SK-N-SH treated with all-trans-retinoic acid at 6 μM for 48 hours (cell line): Measurements from ENCODE around the gene BPNT1.

Source experiments
- ATAC-seq: fragments of 200-7000 bp; cut with Tn5 transposase; 3 replicates; pipeline ENCODE4 v1.9.1; 2020; ENCODE audit warnings: mild to moderate bottlenecking, moderate library complexity
- ARNTL ChIP-seq: fragments of 450-650 bp; formaldehyde crosslinking; IDR thresholded peaks from 2 replicates; pipeline ENCODE4 v1.5.0; 2020; ENCODE audit warnings: low read depth, mild to moderate bottlenecking, moderate library complexity, borderline replicate concordance
- BACH2 ChIP-seq: fragments of 250-450 bp; sonication (Bioruptor Pico); IDR thresholded peaks from 2 replicates; pipeline ENCODE4 v1.9.0; 2021; ENCODE audit warnings: mild to moderate bottlenecking, borderline replicate concordance
- CSDC2 ChIP-seq: fragments of 250-450 bp; sonication (Bioruptor Pico); IDR thresholded peaks from 2 replicates; pipeline ENCODE4 v1.5.0; 2020; ENCODE audit warnings: mild to moderate bottlenecking, moderate library complexity
- ESRRG ChIP-seq: fragments of 250-450 bp; sonication (Bioruptor Pico); IDR thresholded peaks from 2 replicates; pipeline ENCODE4 v1.6.1; 2021; ENCODE audit warnings: mild to moderate bottlenecking
- GLIS3 ChIP-seq: fragments of 250-450 bp; sonication (Bioruptor Pico); IDR thresholded peaks from 2 replicates; pipeline ENCODE4 v1.5.0; 2020; ENCODE audit warnings: mild to moderate bottlenecking, moderate library complexity
- ISL1 ChIP-seq: fragments of 250-450 bp; sonication (Bioruptor Pico); IDR thresholded peaks from 2 replicates; pipeline ENCODE4 v2.1.2; 2022; ENCODE audit warnings: mild to moderate bottlenecking, moderate library complexity
- OSR1 ChIP-seq: fragments of 250-450 bp; sonication (Bioruptor Pico); IDR thresholded peaks from 2 replicates; pipeline ENCODE4 v1.8.0; 2022; ENCODE audit warnings: moderate library complexity, mild to moderate bottlenecking, inconsistent platforms
- PPARA ChIP-seq: fragments of 250-450 bp; sonication (Bioruptor Pico); IDR thresholded peaks from 2 replicates; pipeline ENCODE4 v1.5.0; 2020; ENCODE audit warnings: mild to moderate bottlenecking, borderline replicate concordance
- RARB ChIP-seq: fragments of 250-450 bp; sonication (Bioruptor Pico); IDR thresholded peaks from 2 replicates; pipeline ENCODE4 v1.8.0; 2021; ENCODE audit warnings: mild to moderate bottlenecking, moderate library complexity
- SNAI2 ChIP-seq: fragments of 250-450 bp; sonication (Bioruptor Pico); IDR thresholded peaks from 2 replicates; pipeline ENCODE4 v1.5.0; 2020; ENCODE audit warnings: mild to moderate bottlenecking, moderate library complexity
- TCF4 ChIP-seq: fragments of 250-450 bp; sonication (Bioruptor Pico); IDR thresholded peaks from 2 replicates; pipeline ENCODE4 v1.8.0; 2021; ENCODE audit warnings: mild to moderate bottlenecking, moderate library complexity, borderline replicate concordance
- ZC3H10 ChIP-seq: fragments of 250-450 bp; sonication (Bioruptor Pico); IDR thresholded peaks from 2 replicates; pipeline ENCODE4 v1.5.1; 2021; ENCODE audit warnings: mild to moderate bottlenecking, moderate library complexity
- ZFP3 ChIP-seq: fragments of 250-450 bp; sonication (Bioruptor Pico); IDR thresholded peaks from 2 replicates; pipeline ENCODE4 v1.5.0; 2020; ENCODE audit warnings: mild to moderate bottlenecking, moderate library complexity
- ZFP30 ChIP-seq: fragments of 450-650 bp; formaldehyde crosslinking; IDR thresholded peaks from 2 replicates; pipeline ENCODE4 v1.5.0; 2022; ENCODE audit warnings: mild to moderate bottlenecking, moderate library complexity
- ZNF565 ChIP-seq: fragments of 450-650 bp; formaldehyde crosslinking; conservative IDR thresholded peaks from 2 replicates; pipeline ENCODE4 v1.5.0; 2020; ENCODE audit warnings: low read depth, mild to moderate bottlenecking, moderate library complexity
- ZNF70 ChIP-seq: fragments of 450-650 bp; formaldehyde crosslinking; IDR thresholded peaks from 2 replicates; pipeline ENCODE4 v1.5.0; 2020; ENCODE audit warnings: mild to moderate bottlenecking, moderate library complexity
- ZNF8 ChIP-seq: fragments of 450-650 bp; formaldehyde crosslinking; IDR thresholded peaks from 2 replicates; pipeline ENCODE4 v1.5.0; 2020; ENCODE audit warnings: mild to moderate bottlenecking, moderate library complexity
- TF ChIP-seq, protein P1 (sequence below): fragments of 250-450 bp; sonication (Bioruptor Pico); IDR thresholded peaks from 2 replicates; pipeline ENCODE4 v1.5.0; 2020; ENCODE audit warnings: mild to moderate bottlenecking, moderate library complexity
- TF ChIP-seq, protein P2 (sequence below): fragments of 250-450 bp; sonication (Bioruptor Pico); IDR thresholded peaks from 2 replicates; pipeline ENCODE4 v1.5.1; 2021; ENCODE audit warnings: mild to moderate bottlenecking, moderate library complexity
- TF ChIP-seq, protein P3 (sequence below): fragments of 250-450 bp; sonication (Bioruptor Pico); IDR thresholded peaks from 2 replicates; pipeline ENCODE4 v1.8.0; 2020; ENCODE audit warnings: mild to moderate bottlenecking, moderate library complexity, borderline replicate concordance
- TF ChIP-seq, protein P4 (sequence below): fragments of 250-450 bp; sonication (Bioruptor Pico); IDR thresholded peaks from 2 replicates; pipeline ENCODE4 v1.8.0; 2021; ENCODE audit warnings: low read depth, mild to moderate bottlenecking, moderate library complexity, borderline replicate concordance
- TF ChIP-seq, protein P5 (sequence below): fragments of 250-450 bp; sonication (Bioruptor Pico); IDR thresholded peaks from 2 replicates; pipeline ENCODE4 v1.5.1; 2020; ENCODE audit warnings: low read depth, mild to moderate bottlenecking, moderate library complexity

BPNT1 gene

DNA sequence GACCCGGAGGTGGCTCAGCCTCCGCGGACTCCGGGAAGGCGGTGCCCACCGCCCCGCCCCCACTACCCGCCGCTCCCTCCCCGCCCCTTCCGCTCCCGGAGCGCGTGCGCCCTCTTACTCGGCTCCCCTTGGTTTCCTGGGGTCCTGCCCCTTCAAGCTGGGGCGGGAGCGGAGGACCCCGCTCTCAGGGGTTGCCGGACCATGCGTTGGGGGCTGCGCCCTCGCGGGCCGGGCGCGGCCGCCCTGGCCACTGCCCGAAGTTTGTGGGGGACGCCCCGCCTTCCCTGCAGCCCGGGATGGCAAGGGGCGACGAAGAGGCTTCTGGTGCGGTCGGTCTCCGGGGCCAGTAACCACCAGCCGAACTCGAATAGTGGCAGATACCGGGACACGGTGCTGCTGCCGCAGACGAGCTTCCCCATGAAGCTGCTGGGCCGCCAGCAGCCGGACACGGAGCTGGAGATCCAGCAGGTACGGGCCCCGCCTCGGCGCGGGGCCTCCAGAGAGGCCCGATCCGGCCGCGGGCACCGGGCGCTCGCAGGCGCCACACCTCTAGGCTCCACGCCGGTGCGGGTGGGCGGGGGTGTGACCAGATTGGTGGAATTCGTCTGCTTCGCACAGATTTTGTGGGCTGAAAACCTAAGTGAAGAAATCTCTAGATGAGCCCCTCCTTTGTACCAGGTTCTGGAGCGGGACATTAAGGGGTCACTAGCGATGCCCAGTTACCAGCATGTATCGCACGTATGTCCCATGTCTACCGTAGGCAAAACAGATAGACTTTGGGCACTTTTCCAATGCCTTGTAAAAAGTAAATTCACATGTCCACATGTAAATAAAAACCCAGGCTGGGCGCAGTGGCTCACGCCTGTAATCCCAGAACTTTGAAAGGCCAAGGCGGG lies 4.7 kb upstream of the BPNT1 start, which contains the start of gene IARS2:
TSS of gene IARS2 (plus strand) at position 117 of the 896 bp plus-strand sequence. CDS start at position 202, 85 bp downstream.
- TF ChIP-seq, protein P1, sequence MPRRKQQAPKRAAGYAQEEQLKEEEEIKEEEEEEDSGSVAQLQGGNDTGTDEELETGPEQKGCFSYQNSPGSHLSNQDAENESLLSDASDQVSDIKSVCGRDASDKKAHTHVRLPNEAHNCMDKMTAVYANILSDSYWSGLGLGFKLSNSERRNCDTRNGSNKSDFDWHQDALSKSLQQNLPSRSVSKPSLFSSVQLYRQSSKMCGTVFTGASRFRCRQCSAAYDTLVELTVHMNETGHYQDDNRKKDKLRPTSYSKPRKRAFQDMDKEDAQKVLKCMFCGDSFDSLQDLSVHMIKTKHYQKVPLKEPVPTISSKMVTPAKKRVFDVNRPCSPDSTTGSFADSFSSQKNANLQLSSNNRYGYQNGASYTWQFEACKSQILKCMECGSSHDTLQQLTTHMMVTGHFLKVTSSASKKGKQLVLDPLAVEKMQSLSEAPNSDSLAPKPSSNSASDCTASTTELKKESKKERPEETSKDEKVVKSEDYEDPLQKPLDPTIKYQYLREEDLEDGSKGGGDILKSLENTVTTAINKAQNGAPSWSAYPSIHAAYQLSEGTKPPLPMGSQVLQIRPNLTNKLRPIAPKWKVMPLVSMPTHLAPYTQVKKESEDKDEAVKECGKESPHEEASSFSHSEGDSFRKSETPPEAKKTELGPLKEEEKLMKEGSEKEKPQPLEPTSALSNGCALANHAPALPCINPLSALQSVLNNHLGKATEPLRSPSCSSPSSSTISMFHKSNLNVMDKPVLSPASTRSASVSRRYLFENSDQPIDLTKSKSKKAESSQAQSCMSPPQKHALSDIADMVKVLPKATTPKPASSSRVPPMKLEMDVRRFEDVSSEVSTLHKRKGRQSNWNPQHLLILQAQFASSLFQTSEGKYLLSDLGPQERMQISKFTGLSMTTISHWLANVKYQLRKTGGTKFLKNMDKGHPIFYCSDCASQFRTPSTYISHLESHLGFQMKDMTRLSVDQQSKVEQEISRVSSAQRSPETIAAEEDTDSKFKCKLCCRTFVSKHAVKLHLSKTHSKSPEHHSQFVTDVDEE (CRISPR knock-in tag) = no peak
- TF ChIP-seq ZNF565 = no peak
- no peak for TF ChIP-seq TCF4
- TF ChIP-seq, protein P2, sequence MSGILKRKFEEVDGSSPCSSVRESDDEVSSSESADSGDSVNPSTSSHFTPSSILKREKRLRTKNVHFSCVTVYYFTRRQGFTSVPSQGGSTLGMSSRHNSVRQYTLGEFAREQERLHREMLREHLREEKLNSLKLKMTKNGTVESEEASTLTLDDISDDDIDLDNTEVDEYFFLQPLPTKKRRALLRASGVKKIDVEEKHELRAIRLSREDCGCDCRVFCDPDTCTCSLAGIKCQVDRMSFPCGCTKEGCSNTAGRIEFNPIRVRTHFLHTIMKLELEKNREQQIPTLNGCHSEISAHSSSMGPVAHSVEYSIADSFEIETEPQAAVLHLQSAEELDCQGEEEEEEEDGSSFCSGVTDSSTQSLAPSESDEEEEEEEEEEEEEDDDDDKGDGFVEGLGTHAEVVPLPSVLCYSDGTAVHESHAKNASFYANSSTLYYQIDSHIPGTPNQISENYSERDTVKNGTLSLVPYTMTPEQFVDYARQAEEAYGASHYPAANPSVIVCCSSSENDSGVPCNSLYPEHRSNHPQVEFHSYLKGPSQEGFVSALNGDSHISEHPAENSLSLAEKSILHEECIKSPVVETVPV (CRISPR knock-in tag) = no peak
- TF ChIP-seq ZNF70 (CRISPR knock-in tag) = no peak
- no peak for TF ChIP-seq ZC3H10 (CRISPR knock-in tag)
- no peak for TF ChIP-seq ESRRG (CRISPR knock-in tag)
- TF ChIP-seq, all 23 proteins: peak for 0
- peak; percentile 83 for ATAC-seq

DNA sequence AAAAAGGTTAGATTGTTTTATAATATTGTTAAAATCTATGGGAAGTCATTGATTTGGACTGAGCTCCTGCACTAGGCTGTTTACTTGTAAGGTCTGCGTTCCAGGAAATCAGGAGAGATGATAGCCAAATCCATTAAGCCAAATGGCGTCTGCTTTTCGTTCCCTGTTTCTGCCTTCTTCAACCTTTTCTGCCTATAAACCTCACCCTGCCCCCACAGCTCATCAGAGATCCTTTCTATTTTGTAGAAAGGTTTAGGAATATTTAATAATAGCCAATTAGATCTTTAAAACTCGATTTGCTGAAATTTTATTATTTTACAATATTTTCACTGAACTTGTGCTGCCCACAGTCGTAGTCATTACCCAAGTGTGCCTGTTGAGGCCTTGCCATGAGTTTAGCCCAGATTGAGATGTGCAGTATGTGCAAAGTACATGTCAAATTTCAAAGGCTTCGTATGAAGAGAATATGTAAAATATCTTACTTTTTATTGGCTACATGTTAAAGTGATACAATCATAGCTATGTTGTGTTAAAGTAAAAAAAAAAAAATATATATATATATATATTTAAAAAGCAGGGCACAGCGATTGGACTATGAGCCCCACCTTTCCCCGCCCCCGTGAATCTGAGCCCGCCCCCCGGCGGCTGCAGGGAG lies 3.9 kb upstream of the BPNT1 start:
- TF ChIP-seq ZFP30 (no peak), ZC3H10 (CRISPR knock-in tag) (no peak), ZNF565 (no peak), GLIS3 (CRISPR knock-in tag) (no peak), CSDC2 (no peak)
- ATAC-seq = no peak

DNA sequence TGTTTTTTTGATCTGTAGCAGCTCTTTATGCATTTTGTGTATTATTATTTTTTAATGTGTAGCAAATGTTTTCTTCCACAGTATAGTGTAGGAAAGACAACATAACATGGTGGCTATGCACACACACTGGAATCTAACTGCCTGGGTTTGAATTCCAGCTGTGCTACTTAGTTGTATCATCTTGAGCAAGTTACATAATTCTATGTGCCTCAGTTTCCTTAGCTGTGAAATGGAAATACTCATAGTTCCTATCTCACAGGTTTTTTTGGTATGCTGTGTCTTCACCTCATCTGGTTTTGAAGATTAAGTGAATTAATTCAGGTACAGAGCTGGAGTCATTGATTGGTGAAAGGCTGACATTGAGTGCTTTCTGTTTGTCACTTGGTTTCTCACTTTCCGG lies 3.1 kb upstream of the BPNT1 start:
- ATAC-seq = no peak

More for the DNA sequence above, 3.1 kb upstream of the BPNT1 start:
- TF ChIP-seq ISL1 (CRISPR knock-in tag) (no peak), ZNF8 (CRISPR knock-in tag) (no peak), BACH2 (CRISPR knock-in tag) (no peak), ARNTL (CRISPR knock-in tag) (no peak), ESRRG (CRISPR knock-in tag) (no peak), ZNF565 (no peak), SNAI2 (CRISPR knock-in tag) (no peak), GLIS3 (CRISPR knock-in tag) (no peak), ZFP3 (no peak), ZFP30 (no peak), OSR1 (CRISPR knock-in tag) (no peak), RARB (CRISPR knock-in tag) (no peak), ZNF70 (CRISPR knock-in tag) (no peak), PPARA (CRISPR knock-in tag) (no peak), ZC3H10 (CRISPR knock-in tag) (no peak)
- TF ChIP-seq, protein P3, sequence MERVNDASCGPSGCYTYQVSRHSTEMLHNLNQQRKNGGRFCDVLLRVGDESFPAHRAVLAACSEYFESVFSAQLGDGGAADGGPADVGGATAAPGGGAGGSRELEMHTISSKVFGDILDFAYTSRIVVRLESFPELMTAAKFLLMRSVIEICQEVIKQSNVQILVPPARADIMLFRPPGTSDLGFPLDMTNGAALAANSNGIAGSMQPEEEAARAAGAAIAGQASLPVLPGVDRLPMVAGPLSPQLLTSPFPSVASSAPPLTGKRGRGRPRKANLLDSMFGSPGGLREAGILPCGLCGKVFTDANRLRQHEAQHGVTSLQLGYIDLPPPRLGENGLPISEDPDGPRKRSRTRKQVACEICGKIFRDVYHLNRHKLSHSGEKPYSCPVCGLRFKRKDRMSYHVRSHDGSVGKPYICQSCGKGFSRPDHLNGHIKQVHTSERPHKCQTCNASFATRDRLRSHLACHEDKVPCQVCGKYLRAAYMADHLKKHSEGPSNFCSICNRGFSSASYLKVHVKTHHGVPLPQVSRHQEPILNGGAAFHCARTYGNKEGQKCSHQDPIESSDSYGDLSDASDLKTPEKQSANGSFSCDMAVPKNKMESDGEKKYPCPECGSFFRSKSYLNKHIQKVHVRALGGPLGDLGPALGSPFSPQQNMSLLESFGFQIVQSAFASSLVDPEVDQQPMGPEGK (CRISPR knock-in tag) = no peak
- TF ChIP-seq, protein P1 (CRISPR knock-in tag) = no peak
- TF ChIP-seq, protein P4, sequence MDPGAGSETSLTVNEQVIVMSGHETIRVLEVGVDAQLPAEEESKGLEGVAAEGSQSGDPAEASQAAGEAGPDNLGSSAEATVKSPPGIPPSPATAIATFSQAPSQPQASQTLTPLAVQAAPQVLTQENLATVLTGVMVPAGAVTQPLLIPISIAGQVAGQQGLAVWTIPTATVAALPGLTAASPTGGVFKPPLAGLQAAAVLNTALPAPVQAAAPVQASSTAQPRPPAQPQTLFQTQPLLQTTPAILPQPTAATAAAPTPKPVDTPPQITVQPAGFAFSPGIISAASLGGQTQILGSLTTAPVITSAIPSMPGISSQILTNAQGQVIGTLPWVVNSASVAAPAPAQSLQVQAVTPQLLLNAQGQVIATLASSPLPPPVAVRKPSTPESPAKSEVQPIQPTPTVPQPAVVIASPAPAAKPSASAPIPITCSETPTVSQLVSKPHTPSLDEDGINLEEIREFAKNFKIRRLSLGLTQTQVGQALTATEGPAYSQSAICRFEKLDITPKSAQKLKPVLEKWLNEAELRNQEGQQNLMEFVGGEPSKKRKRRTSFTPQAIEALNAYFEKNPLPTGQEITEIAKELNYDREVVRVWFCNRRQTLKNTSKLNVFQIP (CRISPR knock-in tag) = no peak
- TF ChIP-seq, protein P5, sequence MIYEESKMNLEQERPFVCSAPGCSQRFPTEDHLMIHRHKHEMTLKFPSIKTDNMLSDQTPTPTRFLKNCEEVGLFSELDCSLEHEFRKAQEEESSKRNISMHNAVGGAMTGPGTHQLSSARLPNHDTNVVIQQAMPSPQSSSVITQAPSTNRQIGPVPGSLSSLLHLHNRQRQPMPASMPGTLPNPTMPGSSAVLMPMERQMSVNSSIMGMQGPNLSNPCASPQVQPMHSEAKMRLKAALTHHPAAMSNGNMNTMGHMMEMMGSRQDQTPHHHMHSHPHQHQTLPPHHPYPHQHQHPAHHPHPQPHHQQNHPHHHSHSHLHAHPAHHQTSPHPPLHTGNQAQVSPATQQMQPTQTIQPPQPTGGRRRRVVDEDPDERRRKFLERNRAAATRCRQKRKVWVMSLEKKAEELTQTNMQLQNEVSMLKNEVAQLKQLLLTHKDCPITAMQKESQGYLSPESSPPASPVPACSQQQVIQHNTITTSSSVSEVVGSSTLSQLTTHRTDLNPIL (CRISPR knock-in tag) = no peak
- TF ChIP-seq, protein P2 (CRISPR knock-in tag) = no peak
